Measurements from ENCODE around the gene JMJD4.

Gene JMJD4

DNA sequence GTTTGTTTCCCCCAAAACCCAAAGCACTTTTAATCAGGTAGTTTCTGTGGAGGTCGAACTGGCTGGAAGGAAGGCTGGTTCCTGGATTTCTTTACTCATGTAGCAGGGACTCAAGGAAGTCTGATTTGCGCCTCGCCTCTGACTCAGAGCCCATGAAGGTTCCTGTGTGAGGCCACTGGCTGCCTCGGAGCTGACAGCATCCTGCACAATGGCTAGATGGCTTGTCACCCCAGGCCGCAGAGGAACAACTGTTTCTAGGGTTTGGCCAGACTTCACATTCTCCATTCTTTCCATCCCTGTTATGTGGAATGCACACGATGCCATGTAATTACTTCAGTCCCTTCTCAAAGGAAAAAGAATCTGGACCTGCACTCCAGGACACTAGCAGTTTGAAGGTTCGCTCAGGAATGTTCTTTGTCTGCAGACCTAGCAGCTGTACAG is 41.2 kb upstream of the JMJD4 start:
- H3K27ac ChIP-seq (ENCODE audit: low read depth in 2 of 2, low read length in 2 of 2) = no peak overlapping the region
- peaks cover 3 to 21% of the 10 kb centered on the region in 2 donors for H3K36me3 ChIP-seq (ENCODE audit: control insufficient read depth in 2 of 2, insufficient read depth in 2 of 2, low read length in 2 of 2)

DNA sequence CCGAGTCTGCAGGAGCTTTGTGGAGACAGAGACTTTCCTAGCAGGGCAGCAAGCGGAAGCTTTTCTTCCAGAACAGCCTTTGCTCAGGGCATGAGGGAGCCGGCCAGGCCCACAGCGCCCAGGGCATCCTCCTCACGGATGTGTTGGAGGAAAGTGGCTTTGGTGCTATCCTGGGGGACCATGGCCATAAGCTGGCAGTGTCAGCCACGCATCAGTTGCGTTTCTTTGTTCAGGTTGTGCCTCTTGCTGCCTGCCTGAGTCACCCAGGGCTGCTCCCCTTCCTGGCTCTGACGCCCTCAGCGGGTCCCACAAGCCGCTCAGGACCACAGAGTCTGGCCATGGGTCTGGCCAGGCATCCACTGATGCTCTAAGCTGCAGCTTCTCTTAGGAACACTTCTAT is 40.7 kb upstream of the JMJD4 start:
- H3K9me3 ChIP-seq (ENCODE audit: control insufficient read depth in 2 of 2, low read length in 2 of 2) = no peaks in the 10 kb centered on the region
- no peaks in the 10 kb centered on the region for H3K4me1 ChIP-seq (ENCODE audit: control insufficient read depth in 2 of 2, insufficient read depth in 2 of 2, low read length in 2 of 2)
- H3K27me3 ChIP-seq (ENCODE audit: control insufficient read depth in 2 of 2, insufficient read depth in 2 of 2, low read length in 2 of 2) = no peaks in the 10 kb centered on the region
- H3K4me3 ChIP-seq (ENCODE audit: low read length in 2 of 2) = no peak overlapping the region
- H3K9ac ChIP-seq (ENCODE audit: low read depth in 1 of 2, low read length in 2 of 2) = no peak overlapping the region
- peaks cover 3 to 21% of the 10 kb centered on the region in 2 donors for H3K36me3 ChIP-seq (ENCODE audit: control insufficient read depth in 2 of 2, insufficient read depth in 2 of 2, low read length in 2 of 2)
- no peak overlapping the region for H3K27ac ChIP-seq (ENCODE audit: low read depth in 2 of 2, low read length in 2 of 2)

More for the DNA sequence above, 41.2 kb upstream of the JMJD4 start:
- Histone ChIP-seq H3K9ac (ENCODE audit: low read depth in 1 of 2, low read length in 2 of 2) (no peak overlapping the region), H3K27me3 (ENCODE audit: control insufficient read depth in 2 of 2, insufficient read depth in 2 of 2, low read length in 2 of 2) (no peaks in the 10 kb centered on the region), H3K4me1 (ENCODE audit: control insufficient read depth in 2 of 2, insufficient read depth in 2 of 2, low read length in 2 of 2) (no peaks in the 10 kb centered on the region), H3K4me3 (ENCODE audit: low read length in 2 of 2) (no peak overlapping the region), H3K9me3 (ENCODE audit: control insufficient read depth in 2 of 2, low read length in 2 of 2) (no peaks in the 10 kb centered on the region)

DNA sequence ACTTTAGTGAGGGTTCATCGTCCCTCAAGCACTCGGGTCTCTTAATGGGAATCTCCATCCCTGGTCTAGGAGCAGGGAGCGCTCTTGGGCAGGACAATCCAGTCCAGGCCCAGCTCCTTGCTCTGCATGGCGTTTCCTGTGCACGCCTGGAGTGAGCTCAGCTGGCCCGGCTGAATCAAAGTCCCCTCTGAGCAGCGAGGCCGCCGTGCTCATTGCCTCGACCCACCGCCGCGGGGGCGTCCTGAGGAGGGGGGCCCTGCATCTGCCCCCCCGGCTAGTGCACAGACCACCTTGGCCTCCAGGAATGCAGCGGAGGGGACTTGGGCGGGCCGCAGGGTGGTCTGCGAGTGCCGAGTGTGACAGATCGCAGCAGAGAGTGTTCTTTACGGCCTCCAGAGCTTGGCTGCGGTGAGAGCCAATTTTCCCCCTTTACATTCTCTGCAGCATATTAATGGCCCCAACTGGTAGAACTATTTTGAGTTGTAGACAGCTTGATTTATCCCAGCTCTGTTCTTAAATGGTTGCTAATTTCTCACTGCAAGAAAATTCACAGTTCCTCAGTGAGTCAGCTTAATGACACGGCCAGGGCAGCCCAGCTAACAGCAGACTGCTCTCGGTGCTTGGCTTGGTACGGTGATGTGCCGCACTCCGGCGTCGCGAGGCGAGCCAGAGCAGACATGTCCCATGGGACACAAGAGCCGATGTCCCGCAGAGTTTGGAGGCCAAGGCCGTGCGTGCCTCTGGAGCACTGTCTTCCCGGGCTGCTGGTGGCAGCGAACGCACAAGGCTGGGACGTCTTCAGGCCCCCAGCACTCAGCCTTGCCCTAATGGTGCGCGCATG is 39.9 kb upstream of the JMJD4 start:
- Histone ChIP-seq H3K4me3 (ENCODE audit: low read length in 2 of 2) (no peak overlapping the region), H3K27ac (ENCODE audit: low read depth in 2 of 2, low read length in 2 of 2) (no peak overlapping the region), H3K9me3 (ENCODE audit: control insufficient read depth in 2 of 2, low read length in 2 of 2) (no peaks in the 10 kb centered on the region), H3K4me1 (ENCODE audit: control insufficient read depth in 2 of 2, insufficient read depth in 2 of 2, low read length in 2 of 2) (no peaks in the 10 kb centered on the region), H3K36me3 (ENCODE audit: control insufficient read depth in 2 of 2, insufficient read depth in 2 of 2, low read length in 2 of 2) (peaks cover 0 to 19% of the 10 kb centered on the region in 2 donors), H3K9ac (ENCODE audit: low read depth in 1 of 2, low read length in 2 of 2) (no peak overlapping the region), H3K27me3 (ENCODE audit: control insufficient read depth in 2 of 2, insufficient read depth in 2 of 2, low read length in 2 of 2) (no peaks in the 10 kb centered on the region)

DNA sequence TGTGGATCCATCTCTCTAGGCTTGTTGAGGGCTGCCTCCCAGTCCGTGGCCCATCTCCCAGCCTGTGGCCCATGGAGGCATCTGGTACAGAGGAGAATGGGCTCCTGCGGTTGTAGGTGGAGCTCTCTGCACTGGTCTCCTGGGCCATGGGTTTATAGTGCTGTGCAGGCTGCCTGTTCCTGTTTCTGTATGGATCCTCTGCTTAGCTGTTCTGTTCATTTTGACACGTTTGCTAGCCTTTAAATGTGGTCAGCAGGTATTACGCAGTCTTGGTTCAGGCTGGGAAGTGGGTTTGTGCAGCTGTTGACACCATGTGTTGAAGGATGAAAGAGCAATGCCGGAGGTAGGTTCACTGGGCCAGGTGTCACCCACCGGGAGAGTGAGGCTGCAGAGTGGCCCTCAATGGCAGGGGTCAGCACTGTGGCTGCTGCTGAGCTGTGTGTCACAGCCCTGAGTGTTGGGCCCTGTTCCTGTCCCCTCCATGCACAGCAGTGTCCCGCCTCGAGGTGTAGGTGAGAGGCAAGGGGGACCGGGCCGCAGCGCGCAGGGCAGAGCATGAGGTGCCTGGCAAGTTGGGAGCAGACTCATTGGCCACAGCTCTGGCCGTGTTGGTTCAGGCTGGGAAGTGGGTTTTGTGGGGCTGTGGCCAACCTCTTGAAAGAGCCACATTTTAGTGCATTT is 39.1 kb upstream of the JMJD4 start:
- H3K27me3 ChIP-seq (ENCODE audit: control insufficient read depth in 2 of 2, insufficient read depth in 2 of 2, low read length in 2 of 2) = no peaks in the 10 kb centered on the region
- H3K27ac ChIP-seq (ENCODE audit: low read depth in 2 of 2, low read length in 2 of 2) = no peak overlapping the region
- H3K9ac ChIP-seq (ENCODE audit: low read depth in 1 of 2, low read length in 2 of 2) = no peak overlapping the region
- H3K36me3 ChIP-seq (ENCODE audit: control insufficient read depth in 2 of 2, insufficient read depth in 2 of 2, low read length in 2 of 2) = peaks cover 0 to 25% of the 10 kb centered on the region in 2 donors
- no peaks in the 10 kb centered on the region for H3K9me3 ChIP-seq (ENCODE audit: control insufficient read depth in 2 of 2, low read length in 2 of 2)
- no peaks in the 10 kb centered on the region for H3K4me1 ChIP-seq (ENCODE audit: control insufficient read depth in 2 of 2, insufficient read depth in 2 of 2, low read length in 2 of 2)
- no peak overlapping the region for H3K4me3 ChIP-seq (ENCODE audit: low read length in 2 of 2)

DNA sequence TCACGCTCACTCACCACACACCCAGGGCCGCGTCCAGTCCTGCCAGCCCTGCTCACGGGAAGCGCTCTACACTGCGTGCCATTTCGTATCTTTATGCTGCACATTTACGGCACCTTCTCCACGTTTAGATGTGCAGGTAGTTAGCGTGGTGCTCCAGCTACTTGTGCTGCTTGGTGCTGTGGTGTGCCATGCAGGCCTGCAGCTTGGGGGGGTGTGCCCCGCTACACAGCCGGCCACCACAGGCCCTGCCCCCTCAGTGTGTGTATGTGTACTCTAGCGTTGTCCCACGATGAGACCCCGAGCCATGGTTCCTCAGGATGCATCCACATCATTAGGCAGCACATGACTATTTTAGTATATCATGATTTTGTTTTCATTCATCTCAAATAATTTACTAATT is 38.5 kb upstream of the JMJD4 start:
- Histone ChIP-seq H3K9ac (ENCODE audit: low read depth in 1 of 2, low read length in 2 of 2) (no peak overlapping the region), H3K9me3 (ENCODE audit: control insufficient read depth in 2 of 2, low read length in 2 of 2) (no peaks in the 10 kb centered on the region), H3K27me3 (ENCODE audit: control insufficient read depth in 2 of 2, insufficient read depth in 2 of 2, low read length in 2 of 2) (no peaks in the 10 kb centered on the region), H3K36me3 (ENCODE audit: control insufficient read depth in 2 of 2, insufficient read depth in 2 of 2, low read length in 2 of 2) (peaks cover 0 to 29% of the 10 kb centered on the region in 2 donors), H3K4me1 (ENCODE audit: control insufficient read depth in 2 of 2, insufficient read depth in 2 of 2, low read length in 2 of 2) (no peaks in the 10 kb centered on the region), H3K4me3 (ENCODE audit: low read length in 2 of 2) (no peak overlapping the region), H3K27ac (ENCODE audit: low read depth in 2 of 2, low read length in 2 of 2) (no peak overlapping the region)

DNA sequence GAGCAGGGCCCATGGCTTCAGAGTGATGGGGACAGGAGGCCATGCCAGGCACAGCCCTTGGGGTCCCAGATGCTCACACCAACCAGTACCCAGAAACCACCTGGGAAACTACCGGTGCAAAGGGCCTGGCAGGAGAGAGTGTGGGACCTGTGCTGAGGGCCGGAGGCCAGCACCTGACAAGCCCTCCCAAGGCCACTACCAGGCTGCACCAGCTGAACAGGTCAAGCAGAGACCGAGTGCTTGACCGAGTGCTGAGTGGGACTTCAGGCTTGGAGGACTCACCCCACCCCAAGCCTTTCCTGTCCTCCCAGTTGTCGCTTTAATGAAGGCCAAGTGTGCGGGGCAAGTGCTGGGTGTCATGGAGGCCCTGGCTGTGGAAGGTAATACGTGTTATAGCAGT is 36.7 kb upstream of the JMJD4 start:
- Histone ChIP-seq H3K36me3 (ENCODE audit: control insufficient read depth in 2 of 2, insufficient read depth in 2 of 2, low read length in 2 of 2) (peaks cover 15 to 44% of the 10 kb centered on the region in 2 donors), H3K9ac (ENCODE audit: low read depth in 1 of 2, low read length in 2 of 2) (no peak overlapping the region), H3K4me3 (ENCODE audit: low read length in 2 of 2) (no peak overlapping the region), H3K9me3 (ENCODE audit: control insufficient read depth in 2 of 2, low read length in 2 of 2) (no peaks in the 10 kb centered on the region), H3K27me3 (ENCODE audit: control insufficient read depth in 2 of 2, insufficient read depth in 2 of 2, low read length in 2 of 2) (no peaks in the 10 kb centered on the region), H3K27ac (ENCODE audit: low read depth in 2 of 2, low read length in 2 of 2) (no peak overlapping the region), H3K4me1 (ENCODE audit: control insufficient read depth in 2 of 2, insufficient read depth in 2 of 2, low read length in 2 of 2) (peaks cover 2 to 5% of the 10 kb centered on the region in 2 donors)

- H3K9ac ChIP-seq (ENCODE audit: low read depth in 1 of 2, low read length in 2 of 2) = no peak overlapping the region
- peaks cover 16 to 42% of the 10 kb centered on the region in 2 donors for H3K36me3 ChIP-seq (ENCODE audit: control insufficient read depth in 2 of 2, insufficient read depth in 2 of 2, low read length in 2 of 2)
- no peaks in the 10 kb centered on the region for H3K9me3 ChIP-seq (ENCODE audit: control insufficient read depth in 2 of 2, low read length in 2 of 2)
- peaks cover 5 to 7% of the 10 kb centered on the region in 2 donors for H3K4me1 ChIP-seq (ENCODE audit: control insufficient read depth in 2 of 2, insufficient read depth in 2 of 2, low read length in 2 of 2)
- H3K4me3 ChIP-seq (ENCODE audit: low read length in 2 of 2) = no peak overlapping the region
- H3K27me3 ChIP-seq (ENCODE audit: control insufficient read depth in 2 of 2, insufficient read depth in 2 of 2, low read length in 2 of 2) = no peaks in the 10 kb centered on the region
- H3K27ac ChIP-seq (ENCODE audit: low read depth in 2 of 2, low read length in 2 of 2) = no peak overlapping the region
Measured at GRCh38 chr1:227771326-227771725, 36.2 kb upstream of the JMJD4 start.

GRCh38 chr1:227770812-227771211 is 35.7 kb upstream of the JMJD4 start:
- H3K9ac ChIP-seq (ENCODE audit: low read depth in 1 of 2, low read length in 2 of 2) = no peak overlapping the region
- H3K4me1 ChIP-seq (ENCODE audit: control insufficient read depth in 2 of 2, insufficient read depth in 2 of 2, low read length in 2 of 2) = peaks cover 7 to 9% of the 10 kb centered on the region in 2 donors
- no peak overlapping the region for H3K27ac ChIP-seq (ENCODE audit: low read depth in 2 of 2, low read length in 2 of 2)
- no peaks in the 10 kb centered on the region for H3K27me3 ChIP-seq (ENCODE audit: control insufficient read depth in 2 of 2, insufficient read depth in 2 of 2, low read length in 2 of 2)
- no peak overlapping the region for H3K4me3 ChIP-seq (ENCODE audit: low read length in 2 of 2)
- H3K9me3 ChIP-seq (ENCODE audit: control insufficient read depth in 2 of 2, low read length in 2 of 2) = no peaks in the 10 kb centered on the region
- peaks cover 16 to 37% of the 10 kb centered on the region in 2 donors for H3K36me3 ChIP-seq (ENCODE audit: control insufficient read depth in 2 of 2, insufficient read depth in 2 of 2, low read length in 2 of 2)

DNA sequence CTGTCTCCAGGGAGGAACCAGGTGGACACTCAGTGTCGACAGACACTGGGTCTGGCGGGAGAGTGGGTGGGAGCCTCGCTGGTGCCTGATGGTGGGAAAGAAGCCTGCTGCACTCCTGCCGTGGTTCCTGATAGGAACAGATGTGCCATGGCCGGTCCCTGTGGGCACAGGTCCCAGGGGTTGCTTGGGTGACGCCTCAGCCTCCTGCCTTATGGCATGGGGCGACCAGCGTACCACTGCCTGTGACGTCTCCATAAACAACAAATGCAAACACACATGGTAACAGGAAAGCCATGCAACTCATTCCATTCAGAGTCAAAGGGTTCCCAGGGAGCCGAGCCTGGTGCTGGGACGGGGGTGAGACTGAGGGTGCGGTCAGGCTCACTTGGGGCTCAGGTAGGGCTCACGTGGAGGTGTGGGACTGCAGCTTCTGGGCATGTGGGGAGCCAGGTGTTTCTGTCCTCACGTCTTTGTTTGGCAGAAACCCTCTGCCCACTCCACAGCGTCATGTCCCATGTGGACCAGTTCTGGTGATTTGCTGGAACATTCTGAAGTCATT is 34.9 kb upstream of the JMJD4 start:
- Histone ChIP-seq H3K9me3 (ENCODE audit: control insufficient read depth in 2 of 2, low read length in 2 of 2) (no peaks in the 10 kb centered on the region), H3K4me3 (ENCODE audit: low read length in 2 of 2) (no peak overlapping the region), H3K4me1 (ENCODE audit: control insufficient read depth in 2 of 2, insufficient read depth in 2 of 2, low read length in 2 of 2) (peaks cover 7 to 13% of the 10 kb centered on the region in 2 donors), H3K27me3 (ENCODE audit: control insufficient read depth in 2 of 2, insufficient read depth in 2 of 2, low read length in 2 of 2) (no peaks in the 10 kb centered on the region), H3K36me3 (ENCODE audit: control insufficient read depth in 2 of 2, insufficient read depth in 2 of 2, low read length in 2 of 2) (peaks cover 16 to 35% of the 10 kb centered on the region in 2 donors), H3K9ac (ENCODE audit: low read depth in 1 of 2, low read length in 2 of 2) (no peak overlapping the region), H3K27ac (ENCODE audit: low read depth in 2 of 2, low read length in 2 of 2) (no peak overlapping the region)

Measured in mucosa of rectum (tissue), 2 donors.